ENCODE data around the gene TSPAN1. TPM values are rescaled to one million over a fixed set of nuclear protein-coding genes. Genes with fewer than 3 reads are reported as not detected.

Gene TSPAN1
- total and polyA plus RNA-seq, 10 of the 15 experiments (the other 5 are each of a cell fraction or from before 2014, with no cell fraction given), result 0.08 to 0.29 (median 0.23) TPM; not detected in 5

GRCh38 chr1:46192171-46192570 lies 17.3 kb downstream of the TSPAN1 start:
- ChIA-PET CTCF (interaction anchor here (0.6 to 1.5 kb wide), 3 partner anchors 11 to 51 kb away, joined by 3 to 4 read pairs (median 4); no protein-coding TSS in a partner anchor), SMC1A (ENCODE audit: uncharacterized antibody, unreplicated experiment) (no interaction called here), POLR2A (interaction anchor here (0.5 kb wide), 1 partner anchor 377 kb away, joined by 3 read pairs; no protein-coding TSS in a partner anchor), RAD21 (ENCODE audit: unreplicated experiment) (no interaction called here)
- DNase-seq (ENCODE audit: low read depth, low spot score), result no peak
- no peak for TF ChIP-seq DPF2 (IDR thresholded peaks at IDR 0.05)
- no peak for TF ChIP-seq ZBTB11 (CRISPR knock-in tag; IDR thresholded peaks at IDR 0.05)
- TF ChIP-seq IKZF2 (IDR thresholded peaks at IDR 0.05), result no peak
- TF ChIP-seq PAX8 (IDR thresholded peaks at IDR 0.05), result no peak
- TF ChIP-seq BCL3 (IDR thresholded peaks at IDR 0.05; ENCODE audit: borderline replicate concordance, insufficient read depth, low read depth, low read length, poor library complexity, severe bottlenecking), result no peak
- TF ChIP-seq PKNOX1 (IDR thresholded peaks at IDR 0.05), result no peak
- TF ChIP-seq SREBF1 (IDR thresholded peaks at IDR 0.05; ENCODE audit: low read length), result no peak
- TF ChIP-seq HDAC2 (IDR thresholded peaks at IDR 0.05), result no peak
- TF ChIP-seq NR2C1 (IDR thresholded peaks at IDR 0.05), result no peak
- no peak for TF ChIP-seq NFIC (IDR thresholded peaks at IDR 0.05; ENCODE audit: low read depth, low read length)
- no peak for TF ChIP-seq POLR2AphosphoS5 (IDR thresholded peaks at IDR 0.05; ENCODE audit: low read length)
- TF ChIP-seq SPI1 (IDR thresholded peaks at IDR 0.05; ENCODE audit: borderline replicate concordance, insufficient read depth, low read depth, low read length), result no peak
- no peak for TF ChIP-seq TARDBP (IDR thresholded peaks at IDR 0.05; ENCODE audit: borderline replicate concordance)
- TF ChIP-seq RFX5 (IDR thresholded peaks at IDR 0.05; ENCODE audit: low read depth, low read length), result no peak
- TF ChIP-seq E2F8 (IDR thresholded peaks at IDR 0.05; ENCODE audit: low read depth, partially characterized antibody), result no peak
- no peak for TF ChIP-seq ETV6 (conservative IDR thresholded peaks at IDR 0.05 in 1 of 2, IDR thresholded peaks at IDR 0.05 in 1 of 2; ENCODE audit: borderline replicate concordance in 1 of 2, low read depth in 1 of 2)
- FAIRE-seq, result no peak
- in situ Hi-C loops (cut with MboI), result no loop called here
- Histone ChIP-seq H3K4me3 (no peak overlapping the region), H3K4me1 (ENCODE audit: control insufficient read depth, insufficient read depth, low read length) (peaks cover under 1% of the 10 kb centered on the region; the same call in 1 of the 2 replicates), H3K4me2 (ENCODE audit: control insufficient read depth, insufficient read depth) (no peak overlapping the region), H3K79me2 (ENCODE audit: control insufficient read depth, insufficient read depth, low read length) (no peaks in the 10 kb centered on the region), H3K9ac (ENCODE audit: control insufficient read depth, insufficient read depth, low read length) (no peak overlapping the region), H3K27ac (ENCODE audit: control insufficient read depth, insufficient read depth) (no peak overlapping the region), H3K36me3 (ENCODE audit: control insufficient read depth in 2 of 2, insufficient read depth in 2 of 2, low read length in 1 of 2) (peaks cover 5 to 7% of the 10 kb centered on the region in 2 experiments; a peak in 3 of 4 replicates), H3K27me3 (replicated peaks in 1 of 2; ENCODE audit: control insufficient read depth in 2 of 2, insufficient read depth in 2 of 2, low read length in 1 of 2) (no peaks in the 10 kb centered on the region), H2AFZ (ENCODE audit: control insufficient read depth, low read depth, low read length) (no peak overlapping the region), H4K20me1 (ENCODE audit: control insufficient read depth, insufficient read depth) (no peaks in the 10 kb centered on the region), H3K9me3 (replicated peaks; ENCODE audit: control insufficient read depth, insufficient read depth, low read length) (no peaks in the 10 kb centered on the region)
- ATAC-seq, result no peak
- intact Hi-C loops (cut with micrococcal nuclease; ENCODE audit: unreplicated experiment), result no loop called here
- 77% methylated on average over 10 of the region's 10 CpGs for WGBS (ENCODE audit: insufficient coverage, insufficient replicate concordance, low lambda C conversion rate, missing lambda C conversion rate)
- no TSS peak for BruUV-seq (replicated peaks)
